Fibroblast of skin of back (primary cell): Measurements from ENCODE around the gene DNAJA1. TPM values are rescaled to one million over a fixed set of nuclear protein-coding genes. Genes with fewer than 3 reads are reported as not detected.
"Not testable (repeated sequence)": the region's sequence is repeated elsewhere in the genome, so short reads cannot be mapped to it uniquely, and the experiment has no call there.

ENCODE experiments used
- DNase-seq: peaks from one replicate; pipeline ENCODE4 v3.0.0-alpha.2; 2013
- polyA plus RNA-seq, 2 experiments: library from polyadenylated mRNA; unstranded; fragments of 120-200 nt; gene quantifications; one replicate each; pipeline ENCODE4 v1.2.1, GENCODE V29; 2013; ENCODE audit not compliant: insufficient read length in 2 of 2

Gene DNAJA1
- 140 TPM for polyA plus RNA-seq (2013, experiment 1 of 2; ENCODE audit: insufficient read length)
- polyA plus RNA-seq (2013, experiment 2 of 2; ENCODE audit: insufficient read length) = 78.2 TPM

DNA sequence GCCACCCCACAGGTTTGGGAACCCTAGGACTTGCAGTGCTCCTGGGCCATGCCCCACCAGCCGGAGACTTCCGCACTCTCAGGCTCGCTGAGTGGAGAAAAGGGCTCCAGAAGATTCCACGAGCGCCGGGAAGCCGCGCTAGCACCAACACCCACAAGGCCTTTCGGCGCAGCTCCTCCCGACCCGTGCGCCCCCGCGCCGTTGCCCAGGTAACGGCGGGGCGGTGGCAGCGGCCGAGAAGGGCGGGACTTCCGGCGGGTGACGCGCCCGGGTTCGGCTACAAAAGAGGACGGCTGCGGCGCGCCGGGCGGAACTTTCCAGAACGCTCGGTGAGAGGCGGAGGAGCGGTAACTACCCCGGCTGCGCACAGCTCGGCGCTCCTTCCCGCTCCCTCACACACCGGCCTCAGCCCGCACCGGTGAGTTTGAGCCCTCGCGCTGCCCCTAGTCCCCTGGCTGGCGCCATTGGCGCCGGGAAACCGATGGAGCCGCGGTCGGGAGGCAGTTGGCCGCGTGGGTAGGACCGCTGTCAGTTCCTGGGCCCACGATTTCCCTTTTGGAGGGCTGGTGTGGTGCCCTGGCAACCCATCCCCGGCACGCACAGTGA is at the start of gene DNAJA1:
Gene DNAJA1, plus strand, starts transcription at position 308 of the 606 bp plus-strand sequence. CDS start 1,212 bp downstream, outside the sequence.
- peak; percentile 93 for DNase-seq

DNA sequence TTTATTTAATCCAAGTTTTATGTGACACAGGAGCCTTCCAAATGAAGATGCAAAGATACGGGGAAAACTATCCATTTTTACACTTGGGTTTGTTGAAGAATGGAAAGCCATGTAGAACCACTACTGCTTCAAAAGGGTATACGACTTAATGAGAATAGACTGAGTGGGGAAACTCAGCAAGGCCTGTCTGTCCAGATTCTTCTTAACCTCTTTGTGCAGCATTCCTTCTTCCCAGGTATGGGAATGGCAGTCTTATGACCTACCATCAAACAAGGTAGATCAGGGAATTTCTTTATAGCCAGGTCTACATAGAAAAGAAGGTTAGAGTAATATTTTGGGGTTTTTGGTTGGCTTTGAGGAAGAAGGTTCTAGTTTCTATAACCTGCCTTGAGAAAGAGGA is 47.0 kb upstream of the DNAJA1 start:
- DNase-seq = no peak

DNA sequence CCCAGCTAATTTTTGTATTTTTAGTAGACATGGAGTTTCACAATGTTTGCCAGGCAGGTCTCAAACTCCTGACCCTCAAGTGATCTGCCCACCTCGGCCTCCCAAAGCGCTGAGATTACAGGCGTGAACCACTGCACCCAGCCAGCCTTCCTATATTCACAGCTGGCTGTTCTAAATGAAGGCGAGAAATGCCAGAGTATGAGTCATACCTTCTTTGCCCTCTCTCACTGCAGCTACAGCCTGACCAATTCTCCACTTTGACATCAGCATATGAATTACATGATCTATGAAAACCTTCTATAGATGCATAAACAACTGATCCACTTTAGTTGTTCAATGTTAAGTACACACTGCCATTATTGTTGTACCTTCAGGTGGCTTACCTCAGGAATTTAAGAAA is 38.1 kb upstream of the DNAJA1 start:
- peak; percentile 7 for DNase-seq

DNA sequence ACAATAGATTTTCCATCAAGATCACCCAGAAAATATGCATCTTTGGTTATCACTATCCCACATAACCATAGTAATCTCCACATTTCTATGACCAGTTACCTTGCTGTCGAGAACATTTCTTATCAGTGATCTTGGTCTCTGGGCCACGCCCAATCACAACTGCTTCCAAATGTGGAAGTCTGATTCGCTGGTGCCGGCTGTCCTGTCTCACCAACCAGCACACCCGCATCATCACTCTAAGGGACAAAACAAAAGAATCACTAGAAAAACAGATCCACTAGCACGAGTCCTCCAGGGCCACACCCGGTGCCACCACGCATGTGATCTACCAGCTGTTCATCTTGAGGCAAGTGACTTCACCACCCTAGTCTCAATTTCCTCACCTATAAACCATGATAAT is 35.4 kb upstream of the DNAJA1 start:
- DNase-seq = peak; percentile 4

DNA sequence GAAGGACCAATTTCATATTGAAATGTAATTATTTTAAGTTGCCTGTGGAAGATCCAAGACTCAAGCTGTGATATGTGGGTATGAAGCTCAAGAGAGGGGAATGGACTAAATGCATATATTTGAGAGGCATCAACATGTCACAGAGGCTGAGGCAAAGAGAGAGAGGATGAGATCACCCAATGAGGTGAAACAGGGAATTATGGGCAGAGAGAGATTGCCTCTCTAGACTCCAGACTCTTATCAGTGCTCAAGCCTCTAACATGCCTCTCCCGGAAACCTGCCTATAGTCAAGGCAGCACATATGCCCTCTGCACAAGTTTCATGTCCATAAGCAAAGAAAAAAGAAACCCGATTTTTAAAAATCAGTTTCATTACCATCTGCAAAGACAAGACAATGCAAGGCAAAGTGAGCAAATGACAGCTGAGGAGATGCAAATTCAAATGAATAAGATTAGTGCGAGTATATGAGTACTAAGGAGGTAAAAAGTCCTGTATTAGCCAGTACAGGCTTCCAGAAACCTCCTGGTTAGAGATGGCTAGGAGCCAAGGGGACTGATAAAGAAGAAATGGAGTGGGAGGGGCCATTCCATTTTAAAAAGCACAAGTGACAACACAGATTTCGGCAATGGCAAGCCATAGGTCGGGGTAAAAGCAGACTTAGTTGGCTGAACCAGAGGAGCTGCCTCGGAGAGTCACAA is 33.0 kb upstream of the DNAJA1 start:
- DNase-seq = no peak

DNA sequence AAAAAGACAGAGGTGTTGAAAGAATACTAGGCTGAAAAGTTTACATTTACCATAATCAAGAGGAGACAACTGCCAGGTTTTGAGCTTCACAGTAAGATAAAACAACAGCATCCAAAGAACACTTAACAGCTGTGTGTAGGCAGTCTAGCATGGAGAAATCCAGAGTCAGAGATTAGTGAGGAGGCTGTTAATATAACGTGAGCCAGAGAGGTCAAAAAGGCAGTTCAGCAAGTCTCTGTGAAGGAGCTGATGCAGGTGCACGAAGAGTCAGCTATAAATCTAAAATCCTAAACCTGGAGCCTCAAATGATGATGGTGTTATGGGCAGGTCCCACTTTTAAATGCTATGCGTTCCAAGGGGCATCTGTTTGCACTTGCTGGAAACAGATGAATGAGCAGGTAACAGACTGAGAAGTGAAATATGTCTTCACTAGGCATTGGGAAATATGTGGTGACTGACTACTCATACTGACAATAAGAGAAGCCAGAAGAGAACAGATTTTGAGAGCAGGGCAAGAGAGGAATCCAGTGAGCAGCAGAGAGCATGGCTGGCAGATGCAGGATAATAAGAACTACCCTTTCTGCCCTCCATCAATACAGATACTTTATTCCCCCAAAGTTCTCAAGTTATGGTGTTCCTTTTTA is 32.4 kb upstream of the DNAJA1 start:
- DNase-seq = no peak

DNA sequence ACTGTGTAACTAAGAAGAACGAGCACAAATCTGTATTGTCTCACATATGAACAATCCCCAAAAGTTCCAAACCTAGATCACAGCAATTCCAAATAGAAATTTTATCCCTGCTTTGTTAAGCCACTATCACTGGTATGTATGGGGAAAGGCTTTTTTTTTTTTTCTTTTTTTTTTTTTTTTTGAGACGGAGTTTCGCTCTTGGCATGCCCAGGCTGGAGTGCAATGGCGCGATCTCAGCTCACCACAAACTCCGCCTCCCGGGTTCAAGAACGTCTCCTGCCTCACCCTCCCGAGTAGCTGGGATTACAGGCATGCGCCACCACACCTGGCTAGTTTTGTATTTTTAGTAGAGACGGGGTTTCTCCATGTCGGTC is 24.4 kb upstream of the DNAJA1 start:
- DNase-seq = peak; percentile 11

DNA sequence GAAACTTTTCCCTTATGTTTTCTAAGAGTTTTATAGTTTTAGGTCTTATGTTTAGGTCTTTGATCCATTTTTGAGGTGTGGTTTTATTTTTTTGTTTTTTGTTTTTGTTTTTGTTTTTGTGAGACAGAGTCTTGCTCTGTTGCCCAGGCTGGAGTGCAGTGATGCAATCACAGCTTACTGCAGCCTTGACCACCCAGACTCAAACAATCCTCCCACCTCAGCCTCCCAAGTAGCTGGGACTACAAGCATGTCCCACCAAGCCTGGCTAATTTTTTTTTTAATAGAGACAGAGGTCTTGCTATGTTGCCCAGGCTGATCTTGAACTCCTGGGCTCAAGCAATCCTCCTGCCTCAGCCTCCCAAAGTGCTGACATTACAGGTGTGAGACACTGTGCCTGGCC is 19.7 kb upstream of the DNAJA1 start:
- DNase-seq = not testable (repeated sequence)

DNA sequence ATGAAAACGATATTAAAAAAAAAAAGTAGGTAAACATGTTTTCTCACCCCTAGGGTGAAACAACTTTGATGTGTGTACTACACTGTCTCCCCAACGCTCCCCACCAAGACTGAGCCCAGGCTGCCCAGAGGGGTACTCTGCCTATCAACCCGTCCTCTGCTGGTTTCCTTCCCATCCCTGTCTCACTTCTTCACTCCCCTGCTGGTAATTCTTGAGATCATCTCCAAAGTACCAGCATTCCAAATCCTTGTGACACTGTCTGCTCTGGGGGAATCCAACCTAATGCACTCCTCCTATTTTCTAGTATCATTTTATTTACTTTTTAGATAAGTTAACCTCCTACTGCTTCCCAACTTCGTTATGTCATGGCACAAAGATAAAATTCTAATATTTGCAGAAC is 17.3 kb upstream of the DNAJA1 start:
- DNase-seq = no peak

DNA sequence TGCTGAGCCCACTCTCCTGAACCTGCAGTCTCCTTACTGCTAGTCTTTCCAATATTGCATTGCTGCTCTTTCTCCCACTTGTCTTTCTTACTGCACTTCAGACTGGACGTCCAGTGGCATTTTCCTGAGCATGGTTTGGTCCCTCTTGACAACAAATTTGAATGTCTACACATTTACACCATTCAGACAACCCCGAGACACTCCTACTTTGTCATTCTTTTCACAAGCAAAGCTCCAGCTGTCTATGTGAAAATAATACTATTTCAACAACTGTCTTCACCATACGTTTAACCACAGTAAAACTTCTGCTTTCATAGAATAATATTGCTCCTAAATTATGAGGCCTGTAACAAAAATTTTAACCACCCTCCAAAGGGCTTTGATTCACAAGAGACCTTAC is 13.2 kb upstream of the DNAJA1 start:
- DNase-seq = no peak

DNA sequence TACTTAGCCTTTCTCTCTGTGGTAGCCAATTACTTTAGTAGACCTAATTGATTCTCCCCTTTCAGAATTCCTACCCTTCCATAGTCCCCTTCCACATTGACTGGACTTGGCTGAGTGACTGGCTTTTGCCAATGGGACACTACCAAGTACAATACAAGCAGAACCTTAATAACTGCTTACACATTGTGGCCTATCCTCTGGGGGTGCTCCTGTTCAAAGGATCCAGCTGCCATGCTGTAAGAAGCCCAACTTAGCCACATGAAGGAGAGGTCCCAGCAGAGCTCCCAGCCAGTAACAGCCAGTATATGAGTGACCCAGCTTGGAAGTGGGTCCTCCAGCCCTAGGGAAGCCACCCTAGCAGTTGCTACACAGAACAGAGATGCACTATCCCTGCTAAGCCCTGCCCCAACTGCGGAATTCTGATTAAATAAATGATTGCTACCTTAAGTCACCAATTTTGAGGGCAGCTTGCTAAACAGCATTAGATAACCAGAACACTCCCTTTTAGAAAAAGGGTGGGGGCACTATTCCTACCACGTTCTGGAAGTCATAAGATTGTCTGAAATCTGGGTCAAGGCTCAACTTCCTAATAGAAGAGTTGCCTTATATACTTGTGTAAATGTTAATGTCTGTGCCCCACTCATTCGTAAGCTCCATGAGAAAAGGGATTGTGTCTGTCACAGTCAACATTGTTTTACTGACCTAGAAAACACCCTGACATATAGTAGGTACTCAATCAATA is 12.6 kb upstream of the DNAJA1 start:
- no peak for DNase-seq

DNA sequence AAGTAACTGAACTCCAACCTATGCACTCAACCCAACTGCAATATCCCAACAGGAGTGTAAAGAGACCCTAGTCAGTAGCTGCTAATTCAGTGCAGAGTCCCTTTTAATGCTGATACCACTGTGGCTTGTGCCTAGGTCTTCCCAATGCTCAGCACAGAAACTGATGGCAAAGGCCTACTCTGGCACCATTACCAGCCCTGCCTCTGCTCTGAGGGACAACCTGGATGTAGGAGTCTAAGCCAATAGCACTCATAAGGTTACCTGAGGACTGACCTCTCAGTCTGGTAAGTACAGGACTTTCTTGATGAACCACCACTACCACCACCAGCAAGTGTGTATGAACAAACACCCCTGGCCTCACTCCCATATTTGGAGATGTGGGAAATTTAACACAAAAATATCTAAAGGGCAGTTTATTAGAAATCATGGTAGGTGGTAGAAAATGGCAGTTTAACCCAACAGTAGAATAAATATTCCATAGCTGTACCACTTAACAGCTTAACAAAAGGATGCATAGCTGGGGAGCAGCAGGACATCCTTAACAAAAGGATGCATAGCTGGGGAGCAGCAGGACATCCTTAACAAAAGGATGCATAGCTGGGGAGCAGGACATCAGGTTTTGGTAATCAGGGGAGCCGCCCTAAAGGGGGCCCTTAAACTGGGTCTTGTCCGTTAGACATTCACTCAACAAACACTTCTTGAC is 11.0 kb upstream of the DNAJA1 start:
- no peak for DNase-seq

DNA sequence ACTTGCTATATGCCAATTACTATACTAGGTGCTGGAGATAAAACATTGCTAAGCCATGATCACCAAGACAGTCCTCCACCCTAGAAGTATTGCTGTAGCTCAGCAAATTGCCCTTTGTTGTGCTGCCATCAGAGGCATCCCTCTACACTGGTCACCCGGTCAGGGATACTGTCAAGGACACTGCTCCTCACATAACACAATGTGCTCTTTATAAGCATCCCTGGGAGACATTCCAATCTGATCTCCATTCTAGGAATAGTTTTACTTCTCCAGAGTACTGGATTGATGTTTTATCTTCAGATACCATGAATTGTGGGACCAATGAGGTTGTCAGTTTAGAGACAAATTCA is 10.4 kb upstream of the DNAJA1 start:
- DNase-seq = no peak

DNA sequence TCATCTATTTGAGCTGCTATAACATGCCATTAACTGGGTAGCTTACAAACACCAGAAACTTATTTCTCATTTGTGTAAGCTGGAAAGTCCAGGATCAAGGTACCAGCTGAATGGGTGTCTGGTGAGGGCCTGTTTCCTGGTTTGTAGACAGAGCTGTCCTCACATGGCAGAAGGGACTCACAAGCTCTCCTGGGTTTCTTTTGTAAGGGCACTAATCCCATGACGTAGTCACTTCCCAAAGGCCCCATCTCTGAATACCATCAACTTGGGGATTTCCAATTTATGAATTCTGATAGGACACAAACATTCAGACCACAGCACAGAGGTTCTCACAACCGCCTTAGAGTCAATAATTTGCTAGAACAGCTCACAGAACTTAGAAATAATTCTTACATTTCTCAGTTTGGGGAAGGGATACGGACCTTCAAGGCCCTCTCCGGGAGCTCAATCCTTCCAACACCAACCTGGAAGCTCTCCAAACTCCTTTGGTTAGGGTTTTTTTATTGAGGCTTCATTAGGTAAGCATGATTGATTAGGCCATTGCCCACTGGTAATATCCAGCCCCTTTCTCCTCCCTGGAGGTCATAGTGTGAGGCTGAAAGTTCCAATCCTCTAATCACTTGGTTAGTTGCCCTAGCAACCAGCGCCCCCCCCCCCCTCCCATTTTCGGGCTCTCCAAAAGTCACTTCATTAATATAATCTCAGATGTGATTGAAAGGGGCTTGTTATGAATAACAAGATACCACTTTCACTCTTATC is 7.6 kb upstream of the DNAJA1 start:
- no peak for DNase-seq

DNA sequence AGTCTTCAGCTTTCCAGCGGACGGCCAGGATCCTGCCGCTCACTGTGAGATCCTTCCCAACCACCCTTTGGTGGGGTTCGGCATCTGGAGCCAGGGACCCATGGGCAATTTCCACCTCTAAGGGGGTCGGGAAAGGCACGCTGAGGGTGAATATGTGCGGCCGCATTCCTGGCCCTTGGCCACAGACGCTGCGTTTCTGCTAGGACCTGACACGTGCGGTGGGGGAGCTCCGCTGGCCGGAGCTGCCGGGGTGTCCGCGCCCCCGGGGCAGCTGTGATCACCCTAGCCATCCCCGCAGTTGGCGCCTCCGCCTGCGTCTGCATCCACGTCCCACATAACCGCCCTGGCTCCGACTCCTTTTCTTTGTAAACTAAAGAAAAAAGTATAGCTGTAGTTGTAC is 5.3 kb upstream of the DNAJA1 start:
- no peak for DNase-seq

DNA sequence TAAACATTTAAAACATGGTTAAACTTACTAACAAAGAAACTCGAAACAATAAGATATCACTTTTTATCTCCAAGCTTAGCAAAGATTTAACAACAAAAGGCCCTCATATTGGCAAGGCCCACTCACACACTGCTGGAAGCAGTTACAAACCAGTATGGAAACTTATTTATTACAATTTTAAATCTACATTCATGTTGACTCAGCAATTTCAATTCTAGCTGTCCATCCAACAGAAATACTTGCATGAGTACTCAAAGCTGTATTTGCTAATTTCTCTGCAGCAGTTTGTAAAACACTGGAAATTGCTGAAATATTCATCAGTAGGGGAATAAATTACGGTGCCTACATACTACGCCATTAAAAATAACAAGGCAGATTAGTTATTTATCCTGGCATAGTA is 2.8 kb upstream of the DNAJA1 start:
- DNase-seq = no peak

DNA sequence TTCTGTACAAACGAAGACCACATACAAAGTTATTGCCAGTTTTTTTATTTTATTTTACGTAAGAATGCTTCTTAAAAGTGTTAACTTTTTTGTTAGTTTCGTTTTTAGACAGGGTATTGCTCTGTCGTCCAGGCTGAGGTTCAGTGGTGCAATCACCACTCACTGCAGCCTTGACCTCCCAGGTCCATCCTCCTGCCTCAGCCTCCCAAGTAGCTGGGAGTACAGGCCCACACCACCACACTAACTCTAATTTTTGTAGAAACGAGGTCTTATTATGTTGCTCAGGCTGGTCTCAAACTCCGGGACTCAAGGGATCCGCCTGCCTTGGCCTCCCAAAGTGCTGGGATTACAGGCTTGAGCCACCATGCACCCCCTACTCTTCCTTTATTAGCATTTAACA is 2.3 kb upstream of the DNAJA1 start:
- DNase-seq = no peak

DNA sequence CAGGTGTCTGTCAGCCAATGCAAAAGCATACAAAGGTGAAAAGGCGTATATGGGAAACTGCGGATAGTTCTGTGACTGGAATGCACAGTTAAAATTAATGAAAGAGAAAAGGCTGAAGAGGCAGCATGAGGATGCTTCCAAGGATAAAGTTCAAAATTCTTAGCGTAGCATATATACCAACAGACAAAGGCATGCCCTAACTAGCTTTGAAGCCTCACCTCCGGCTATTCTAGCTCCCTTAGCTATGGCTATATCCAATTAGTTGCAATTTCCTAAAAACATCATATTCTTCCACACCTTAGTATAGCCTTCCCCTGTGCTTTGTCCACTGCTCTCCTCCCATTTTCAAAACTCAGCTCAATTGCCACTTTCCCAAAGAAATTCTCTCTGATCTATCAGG is 1.4 kb upstream of the DNAJA1 start:
- DNase-seq = no peak

DNA sequence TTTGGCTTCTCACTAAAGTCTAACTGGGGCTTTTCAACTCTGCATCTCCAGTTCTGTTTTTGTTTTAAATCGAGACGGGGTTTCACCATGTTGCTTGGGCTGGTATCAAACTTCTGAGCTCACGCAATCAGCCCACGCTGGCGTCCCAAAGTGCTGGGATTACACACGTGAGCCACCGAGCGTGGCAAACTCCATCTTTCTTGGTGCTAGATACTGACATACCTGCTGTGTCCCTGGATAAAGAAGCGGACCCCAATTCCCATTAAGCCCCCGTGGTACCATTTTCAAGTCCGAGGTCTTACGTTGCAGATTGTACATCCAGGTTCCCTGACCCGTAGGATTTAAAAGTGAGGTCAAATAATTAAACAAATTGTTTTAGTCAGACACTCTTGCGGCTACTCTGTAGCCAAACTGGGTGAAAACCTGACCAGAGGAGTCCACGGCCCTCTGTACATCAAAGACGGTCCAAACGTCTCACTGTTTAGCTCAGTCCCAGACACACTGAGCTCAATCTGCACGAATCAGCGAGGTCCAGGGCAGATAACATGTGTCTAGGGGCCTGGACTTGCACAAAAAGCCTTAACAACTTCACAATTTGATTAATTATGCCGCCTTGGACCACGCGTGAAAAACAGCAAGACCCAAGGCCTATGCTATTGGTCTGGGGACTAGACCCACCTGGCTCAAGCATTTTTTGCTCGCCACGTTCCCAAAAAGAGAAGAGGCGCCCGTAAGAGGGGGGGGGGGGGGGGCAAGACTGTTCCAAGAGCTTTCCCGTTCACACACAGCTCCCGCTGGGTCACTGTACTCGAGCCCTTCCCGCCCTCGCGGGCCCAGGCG is 727 bp upstream of the DNAJA1 start:
- DNase-seq = no peak

DNA sequence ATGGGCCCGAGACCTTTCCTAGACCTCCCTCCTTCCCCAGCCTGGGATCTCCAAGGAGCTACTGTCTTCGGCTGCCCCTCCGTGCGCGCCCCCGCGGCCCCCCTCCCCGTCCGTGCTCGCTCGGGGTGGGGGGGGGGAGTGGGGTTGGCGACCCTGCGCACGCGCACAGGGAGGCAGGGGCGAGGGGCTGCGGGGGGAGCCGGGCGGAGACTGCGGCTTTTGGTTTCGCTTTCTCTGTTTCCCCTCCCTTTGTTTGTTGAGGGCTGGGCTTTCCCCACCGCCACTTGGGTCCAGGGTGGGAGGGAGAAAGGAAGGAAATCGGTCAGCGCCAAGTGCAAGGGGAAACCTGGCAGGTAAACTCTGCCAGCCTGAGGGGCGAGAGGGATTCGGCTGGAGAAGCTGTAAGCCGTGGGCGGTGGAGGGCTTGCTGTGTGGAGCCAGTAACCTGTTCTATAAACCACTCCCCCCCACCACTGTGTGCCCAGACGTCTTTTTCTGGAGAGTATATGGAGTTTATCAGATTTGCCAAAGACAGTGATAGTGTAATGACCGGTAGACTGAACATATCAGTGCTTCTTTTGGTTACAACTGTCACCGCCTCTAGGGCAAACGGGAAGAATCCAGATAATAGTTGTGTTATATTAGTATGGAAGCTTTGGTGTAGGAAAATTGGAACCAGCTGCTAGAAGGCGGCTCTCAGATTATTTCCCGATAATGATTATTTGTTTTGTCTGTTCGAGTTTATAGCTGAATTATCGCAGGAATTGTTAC is 684 bp downstream of the DNAJA1 start:
- peak; percentile 42 for DNase-seq
